Peyer's patch (tissue), 4 donors: ENCODE measurements around the gene CAMK2N1. TPM values are rescaled to one million over a fixed set of nuclear protein-coding genes. Genes with fewer than 3 reads are reported as not detected.
"Not testable (repeated sequence)": the region's sequence is repeated elsewhere in the genome, so short reads cannot be mapped to it uniquely, and the experiment has no call there.

Source experiments
- DNase-seq, 3 donors: peaks; one replicate each; pipeline ENCODE4 v3.0.0-alpha.2; 2017 to 2019
- H3K27ac ChIP-seq, 4 donors: fragments of 200-600 bp; sonication (generic); one replicate each; pipeline ENCODE4 v1.5.1; 2016 to 2019
- H3K27me3 ChIP-seq, 2 donors: fragments of 200-600 bp; sonication (generic); one replicate each; pipeline ENCODE4 v1.5.1; 2019
- H3K36me3 ChIP-seq, 3 donors: fragments of 200-600 bp; sonication (generic); one replicate each; pipeline ENCODE4 v1.5.1; 2016 to 2019
- H3K4me1 ChIP-seq, 4 donors: fragments of 200-600 bp; sonication (generic); one replicate each; pipeline ENCODE4 v1.5.1; 2016 to 2019
- H3K4me3 ChIP-seq, 4 donors: fragments of 200-600 bp; sonication (generic); 1 replicate in 3 of 4; 2 replicates in 1 of 4; pipeline ENCODE4 v1.5.1; 2016 to 2019; ENCODE audit warnings: mild to moderate bottlenecking in 1 of 4
- H3K9me3 ChIP-seq, 4 donors: fragments of 200-600 bp; sonication (generic); one replicate each; pipeline ENCODE4 v1.5.1; 2016 to 2019; ENCODE audit warnings: mild to moderate bottlenecking in 1 of 4
- POLR2A ChIP-seq, 2 donors: fragments of 450-650 bp; IDR thresholded peaks; one replicate each; pipeline ENCODE4 v1.5.1; 2017; ENCODE audit warnings: antibody characterized with exemption in 2 of 2, mild to moderate bottlenecking in 2 of 2, moderate library complexity in 2 of 2
- total RNA-seq, 4 donors: library from RNA; depleted of rRNA; stranded (reverse); fragments of >200 nt; gene quantifications; one replicate each; pipeline ENCODE4 v1.1.0, GENCODE V29; 2016
- TF ChIP-seq, protein P1 (sequence below), 6 experiments: fragments of 450-650 bp in 4 of 6; fragments of 200-600 bp in 2 of 6; sonication (generic) in 1 of 6; IDR thresholded peaks; one replicate each; pipeline ENCODE4 v1.5.1; 2017 to 2019; ENCODE audit warnings: antibody characterized with exemption in 6 of 6, mild to moderate bottlenecking in 3 of 6, moderate library complexity in 1 of 6

The CAMK2N1 gene
- total RNA-seq, 4 donors from 2014 or later, result 18.2 to 89.7 (median 75.1) TPM

DNA sequence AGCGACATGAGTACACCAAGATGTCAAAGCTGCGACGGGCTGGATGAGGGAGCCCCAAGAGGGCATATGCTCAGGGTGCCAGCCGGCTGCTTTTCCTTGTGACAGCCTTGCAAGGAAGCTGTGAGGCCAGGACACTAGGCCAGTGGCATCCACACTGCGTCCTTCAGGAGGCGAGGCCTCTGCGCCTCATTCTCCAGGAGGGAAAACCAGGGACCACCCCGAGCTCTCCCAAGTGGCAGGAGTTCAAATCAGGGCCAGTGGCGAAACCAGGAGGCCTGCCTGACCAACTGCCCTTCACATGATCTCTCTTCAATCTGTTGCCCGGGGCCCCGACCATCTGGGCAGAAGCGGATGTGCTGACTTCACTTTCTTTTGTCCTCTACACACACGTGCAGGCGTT lies 13.7 kb upstream of the CAMK2N1 start:
- H3K27me3 ChIP-seq, result no peaks in the 10 kb centered on the region
- TF ChIP-seq, protein P1, sequence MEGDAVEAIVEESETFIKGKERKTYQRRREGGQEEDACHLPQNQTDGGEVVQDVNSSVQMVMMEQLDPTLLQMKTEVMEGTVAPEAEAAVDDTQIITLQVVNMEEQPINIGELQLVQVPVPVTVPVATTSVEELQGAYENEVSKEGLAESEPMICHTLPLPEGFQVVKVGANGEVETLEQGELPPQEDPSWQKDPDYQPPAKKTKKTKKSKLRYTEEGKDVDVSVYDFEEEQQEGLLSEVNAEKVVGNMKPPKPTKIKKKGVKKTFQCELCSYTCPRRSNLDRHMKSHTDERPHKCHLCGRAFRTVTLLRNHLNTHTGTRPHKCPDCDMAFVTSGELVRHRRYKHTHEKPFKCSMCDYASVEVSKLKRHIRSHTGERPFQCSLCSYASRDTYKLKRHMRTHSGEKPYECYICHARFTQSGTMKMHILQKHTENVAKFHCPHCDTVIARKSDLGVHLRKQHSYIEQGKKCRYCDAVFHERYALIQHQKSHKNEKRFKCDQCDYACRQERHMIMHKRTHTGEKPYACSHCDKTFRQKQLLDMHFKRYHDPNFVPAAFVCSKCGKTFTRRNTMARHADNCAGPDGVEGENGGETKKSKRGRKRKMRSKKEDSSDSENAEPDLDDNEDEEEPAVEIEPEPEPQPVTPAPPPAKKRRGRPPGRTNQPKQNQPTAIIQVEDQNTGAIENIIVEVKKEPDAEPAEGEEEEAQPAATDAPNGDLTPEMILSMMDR (IDR thresholded peaks at IDR 0.05), result no peak
- no peak for TF ChIP-seq POLR2A (IDR thresholded peaks at IDR 0.05)
- DNase-seq, result no peak
- H3K36me3 ChIP-seq, result peaks cover 0 to 65% (median 2%) of the 10 kb centered on the region in 3 donors
- H3K27ac ChIP-seq, result no peak overlapping the region
- H3K9me3 ChIP-seq, result no peaks in the 10 kb centered on the region
- H3K4me3 ChIP-seq, result no peak overlapping the region
- H3K4me1 ChIP-seq, result peaks cover 0 to 3% (median 0%) of the 10 kb centered on the region in 4 donors

DNA sequence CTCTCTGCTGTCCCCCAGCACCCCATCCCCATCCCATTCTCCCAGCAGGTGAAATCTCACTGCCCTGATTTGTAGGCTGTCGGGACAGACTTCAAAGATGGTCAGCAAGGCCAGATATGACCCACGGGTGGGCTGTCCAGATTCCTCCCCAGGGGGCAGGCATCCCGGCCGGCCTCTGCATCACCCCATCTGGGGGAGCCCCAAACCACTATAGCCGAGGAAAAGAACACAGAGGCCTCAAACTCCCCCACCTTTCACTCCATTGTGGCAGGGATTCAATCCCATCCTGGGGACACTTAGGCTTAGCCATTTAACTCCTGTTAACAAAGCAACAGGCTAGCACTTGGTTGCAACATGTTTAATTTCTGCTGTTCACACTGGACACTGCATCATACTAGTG lies 13.1 kb upstream of the CAMK2N1 start:
- DNase-seq, result no peak
- peaks cover 0 to 60% (median 2%) of the 10 kb centered on the region in 3 donors for H3K36me3 ChIP-seq
- no peak overlapping the region for H3K4me3 ChIP-seq
- H3K27me3 ChIP-seq, result no peaks in the 10 kb centered on the region
- TF ChIP-seq POLR2A (IDR thresholded peaks at IDR 0.05), result no peak
- TF ChIP-seq, protein P1 (IDR thresholded peaks at IDR 0.05), result no peak
- H3K4me1 ChIP-seq, result peaks cover 0 to 4% (median 2%) of the 10 kb centered on the region in 4 donors
- H3K9me3 ChIP-seq, result no peaks in the 10 kb centered on the region
- H3K27ac ChIP-seq, result no peak overlapping the region

DNA sequence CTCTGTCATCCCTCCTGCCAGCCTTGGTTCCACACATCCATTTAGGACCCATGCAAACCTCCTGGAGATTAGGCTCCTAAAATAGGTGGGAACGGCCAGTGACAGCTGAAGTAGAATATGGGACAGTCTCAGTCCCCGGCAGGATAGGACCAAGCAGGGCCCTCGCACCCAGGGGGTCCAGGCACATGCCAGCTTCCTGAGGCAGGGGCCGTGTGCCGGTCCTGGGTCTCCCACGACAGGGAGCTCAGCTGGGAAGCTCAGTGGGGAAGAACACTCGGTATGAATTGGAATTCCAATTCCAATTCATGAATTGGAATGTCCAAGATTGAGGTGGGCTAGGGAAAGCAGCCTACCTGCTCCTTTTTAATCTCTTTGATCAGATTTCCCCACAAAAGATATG lies 12.1 kb upstream of the CAMK2N1 start:
- TF ChIP-seq, protein P1 (IDR thresholded peaks at IDR 0.05), result no peak
- no peak for TF ChIP-seq POLR2A (IDR thresholded peaks at IDR 0.05)
- H3K9me3 ChIP-seq, result no peaks in the 10 kb centered on the region
- no peaks in the 10 kb centered on the region for H3K27me3 ChIP-seq
- no peak overlapping the region for H3K27ac ChIP-seq
- H3K4me1 ChIP-seq, result peaks cover 0 to 8% (median 5%) of the 10 kb centered on the region in 4 donors
- H3K36me3 ChIP-seq, result peaks cover 0 to 51% (median 2%) of the 10 kb centered on the region in 3 donors
- no peak overlapping the region for H3K4me3 ChIP-seq
- no peak for DNase-seq

DNA sequence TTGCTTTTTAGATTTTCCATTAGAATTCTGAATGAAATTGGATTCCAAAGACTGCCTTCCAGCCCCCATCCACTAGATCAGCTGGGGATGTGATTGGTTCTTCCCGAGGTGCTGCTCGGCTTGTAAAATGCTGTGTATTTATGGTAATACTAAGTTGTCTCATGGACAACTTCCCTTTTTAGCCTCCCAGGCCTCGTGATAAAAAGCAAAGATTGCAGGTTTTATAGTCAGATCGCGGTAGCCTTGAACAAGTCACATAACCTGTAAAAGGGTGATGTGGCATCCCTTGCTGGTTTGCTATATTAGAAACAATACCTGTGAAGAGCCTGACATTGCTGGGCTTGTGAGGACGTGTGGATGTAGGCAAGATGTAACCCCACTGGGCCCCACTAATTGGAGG lies 11.5 kb upstream of the CAMK2N1 start:
- H3K9me3 ChIP-seq, result no peaks in the 10 kb centered on the region
- TF ChIP-seq, protein P1 (IDR thresholded peaks at IDR 0.05), result no peak
- TF ChIP-seq POLR2A (IDR thresholded peaks at IDR 0.05), result no peak
- H3K4me1 ChIP-seq, result peaks cover 0 to 8% (median 5%) of the 10 kb centered on the region in 4 donors
- no peaks in the 10 kb centered on the region for H3K27me3 ChIP-seq
- H3K36me3 ChIP-seq, result peaks cover 0 to 46% (median 2%) of the 10 kb centered on the region in 3 donors
- no peak overlapping the region for H3K4me3 ChIP-seq
- no peak overlapping the region for H3K27ac ChIP-seq
- DNase-seq, result no peak

DNA sequence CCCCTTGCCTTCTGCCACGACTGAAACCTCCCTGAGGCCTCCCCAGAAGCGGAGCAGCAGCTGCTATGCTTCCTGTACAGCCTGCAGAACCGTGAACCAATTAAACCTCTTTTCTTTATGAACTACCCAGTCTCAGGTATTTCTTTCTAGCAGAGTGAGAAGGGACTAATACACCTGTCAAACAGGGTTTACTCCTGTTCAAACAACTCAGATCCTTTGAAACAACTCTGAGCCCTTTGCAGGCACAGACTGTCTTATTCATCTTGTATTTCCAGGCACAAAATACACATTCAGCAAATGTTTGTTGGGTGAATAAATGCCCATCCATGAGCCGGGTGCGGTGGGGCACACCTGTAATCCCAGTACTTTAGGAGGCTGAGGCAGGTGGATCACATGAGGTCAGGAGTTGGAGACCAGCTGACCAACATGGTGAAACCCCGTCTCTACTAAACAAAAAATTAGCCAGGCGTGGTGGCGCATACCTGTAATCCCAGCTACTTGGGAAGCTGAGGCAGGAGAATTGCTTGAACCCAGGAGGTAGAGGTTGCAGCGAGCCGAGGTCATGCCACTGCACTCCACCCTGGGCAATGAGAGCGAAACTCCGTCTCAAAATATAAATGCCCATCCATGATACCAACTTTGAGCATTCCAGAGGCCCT lies 10.8 kb upstream of the CAMK2N1 start:
- H3K4me3 ChIP-seq, H3K27ac ChIP-seq, H3K27me3 ChIP-seq, H3K4me1 ChIP-seq, DNase-seq, H3K9me3 ChIP-seq: not testable (repeated sequence)
- H3K36me3 ChIP-seq, result peaks cover 0 to 39% (median under 1%) of the 10 kb centered on the region in 3 donors

DNA sequence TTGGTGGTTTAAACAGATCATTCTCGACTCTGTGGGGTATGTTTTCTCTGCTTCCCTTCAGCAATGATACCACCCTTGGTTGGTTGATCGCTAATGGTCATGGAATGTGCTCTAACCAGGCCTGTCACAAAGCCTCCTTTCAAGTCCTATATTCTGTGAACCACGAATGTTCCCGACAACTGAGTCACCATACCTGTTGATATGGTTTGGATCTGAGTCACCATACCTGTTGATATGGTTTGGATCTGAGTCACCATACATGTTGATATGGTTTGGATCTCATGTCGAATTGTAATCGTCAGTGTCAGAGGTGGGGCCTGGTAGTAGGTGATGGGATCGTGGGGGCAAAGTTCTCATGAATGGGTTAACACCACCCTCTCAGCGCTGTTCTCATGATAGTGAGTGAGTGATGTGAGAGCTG lies 10.2 kb upstream of the CAMK2N1 start:
- Histone ChIP-seq H3K36me3 (peaks cover 0 to 33% (median 0%) of the 10 kb centered on the region in 3 donors), H3K27me3 (no peaks in the 10 kb centered on the region), H3K9me3 (no peaks in the 10 kb centered on the region), H3K27ac (no peak overlapping the region), H3K4me3 (no peak overlapping the region), H3K4me1 (peaks cover 0 to 8% (median 5%) of the 10 kb centered on the region in 4 donors)
- DNase-seq, result no peak
- TF ChIP-seq, protein P1 (IDR thresholded peaks at IDR 0.05), result no peak
- no peak for TF ChIP-seq POLR2A (IDR thresholded peaks at IDR 0.05)
